Body of pancreas (tissue), 4 donors: ENCODE data around the gene KLF7. TPM values are rescaled to one million over a fixed set of nuclear protein-coding genes. Genes with fewer than 3 reads are reported as not detected.

Source experiments
- ATAC-seq: fragments of 150-250 bp; one replicate; pipeline ENCODE4 v1.9.1; 2016
- DNase-seq, 4 donors: peaks; one replicate each; pipeline ENCODE4 v3.0.0-alpha.2; 2019
- H3K27ac ChIP-seq, 4 donors: fragments of 200-600 bp; sonication (generic); 1 replicate in 3 of 4; 2 replicates in 1 of 4; pipeline versions ENCODE4 v1.5.1 to v1.6.1; 2016 to 2019; ENCODE audit warnings: mild to moderate bottlenecking in 1 of 4, mixed read lengths in 1 of 4, moderate library complexity in 1 of 4
- H3K27me3 ChIP-seq, 2 donors: fragments of 200-600 bp; sonication (generic); one replicate each; pipeline ENCODE4 v1.6.0; 2016; ENCODE audit warnings: mild to moderate bottlenecking in 1 of 2
- H3K36me3 ChIP-seq, 2 donors: fragments of 200-600 bp; sonication (generic); replicated peaks in 1 of 2; 2 replicates each; pipeline ENCODE4 v1.5.1; 2016; ENCODE audit warnings: low read depth in 2 of 2; ENCODE audit not compliant: insufficient read depth in 1 of 2
- H3K4me1 ChIP-seq: fragments of 200-600 bp; sonication (generic); one replicate; pipeline ENCODE4 v1.6.0; 2016
- H3K4me3 ChIP-seq, 2 donors: fragments of 200-600 bp; sonication (generic); 1 replicate in 1 of 2; 2 replicates in 1 of 2; pipeline ENCODE4 v1.5.1; 2016 to 2019
- H3K9me3 ChIP-seq, 3 donors: fragments of 200-600 bp; sonication (generic); 1 replicate in 2 of 3; 2 replicates in 1 of 3; pipeline ENCODE4 v1.5.1; 2016
- POLR2A ChIP-seq, 3 donors: fragments of 450-650 bp; IDR thresholded peaks; one replicate each; pipeline ENCODE4 v1.6.1; 2016; ENCODE audit warnings: antibody characterized with exemption in 3 of 3, mild to moderate bottlenecking in 2 of 3
- WGBS, 2 donors: methylation state at CpG; one replicate each; pipeline ENCODE4 v1.1.5; 2017; 5-methylcytosine and 5-hydroxymethylcytosine counted together
- intact Hi-C: fragments of 100-400 bp; cut with DNase I; formaldehyde crosslinking; loops from one replicate; pipeline ENCODE4 v1.15.1; 2023
- total RNA-seq, 2 donors: library from RNA; depleted of rRNA; stranded (reverse); fragments of >200 nt; gene quantifications; one replicate each; pipeline ENCODE4 v1.1.0, GENCODE V29; 2016
- TF ChIP-seq, protein P1 (sequence below), 7 experiments: fragments of 450-650 bp in 4 of 7; fragments of 200-600 bp in 3 of 7; sonication (generic) in 3 of 7; IDR thresholded peaks; one replicate each; pipeline ENCODE4 v1.5.1; 2016 to 2019; ENCODE audit warnings: antibody characterized with exemption in 7 of 7

KLF7 gene
- total RNA-seq, 2 donors from 2014 or later = 4.6 to 9.3 TPM

DNA sequence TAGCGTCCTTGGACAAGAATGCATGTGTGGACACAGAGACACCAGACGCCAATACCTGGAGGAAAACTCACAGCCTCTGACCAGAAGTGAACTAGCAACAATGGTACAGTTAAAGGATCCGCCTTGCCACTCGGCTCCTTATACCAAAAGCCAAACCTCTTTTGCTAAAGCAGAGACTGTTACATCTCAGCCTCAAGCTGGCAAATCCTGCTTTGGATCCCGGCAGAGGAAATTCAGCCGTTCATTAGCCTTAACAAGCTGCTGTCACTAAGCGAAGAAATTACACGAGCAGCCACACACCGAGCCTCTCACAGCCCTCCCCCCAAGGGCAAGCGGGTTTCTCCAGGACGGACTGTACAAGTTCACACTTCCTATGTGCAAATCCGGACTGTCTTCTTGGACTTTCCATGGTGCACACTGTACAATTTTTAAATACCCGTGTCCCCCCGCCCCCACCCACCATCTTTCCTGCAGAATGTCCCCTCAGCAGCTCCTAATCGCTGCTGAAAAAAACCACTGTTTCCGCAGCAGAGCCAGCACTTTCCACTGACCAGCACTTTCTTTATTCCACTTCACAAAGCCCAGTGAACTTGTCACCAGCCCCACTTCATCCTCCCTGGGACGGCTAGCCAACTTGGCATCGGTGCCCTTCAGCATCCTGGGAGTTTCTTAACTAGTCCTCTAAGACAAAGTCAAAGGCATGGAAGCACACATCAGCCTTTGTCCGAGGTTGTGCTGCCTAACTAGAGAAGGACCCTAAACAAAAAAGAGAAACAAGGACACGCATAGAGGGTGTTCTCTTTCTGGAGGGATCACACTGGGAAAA lies 1.5 kb downstream of the KLF7 start:
- TF ChIP-seq, protein P1, sequence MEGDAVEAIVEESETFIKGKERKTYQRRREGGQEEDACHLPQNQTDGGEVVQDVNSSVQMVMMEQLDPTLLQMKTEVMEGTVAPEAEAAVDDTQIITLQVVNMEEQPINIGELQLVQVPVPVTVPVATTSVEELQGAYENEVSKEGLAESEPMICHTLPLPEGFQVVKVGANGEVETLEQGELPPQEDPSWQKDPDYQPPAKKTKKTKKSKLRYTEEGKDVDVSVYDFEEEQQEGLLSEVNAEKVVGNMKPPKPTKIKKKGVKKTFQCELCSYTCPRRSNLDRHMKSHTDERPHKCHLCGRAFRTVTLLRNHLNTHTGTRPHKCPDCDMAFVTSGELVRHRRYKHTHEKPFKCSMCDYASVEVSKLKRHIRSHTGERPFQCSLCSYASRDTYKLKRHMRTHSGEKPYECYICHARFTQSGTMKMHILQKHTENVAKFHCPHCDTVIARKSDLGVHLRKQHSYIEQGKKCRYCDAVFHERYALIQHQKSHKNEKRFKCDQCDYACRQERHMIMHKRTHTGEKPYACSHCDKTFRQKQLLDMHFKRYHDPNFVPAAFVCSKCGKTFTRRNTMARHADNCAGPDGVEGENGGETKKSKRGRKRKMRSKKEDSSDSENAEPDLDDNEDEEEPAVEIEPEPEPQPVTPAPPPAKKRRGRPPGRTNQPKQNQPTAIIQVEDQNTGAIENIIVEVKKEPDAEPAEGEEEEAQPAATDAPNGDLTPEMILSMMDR (IDR thresholded peaks at IDR 0.05) = no peak
- TF ChIP-seq POLR2A (IDR thresholded peaks at IDR 0.05) = peak in 1 of 3 donors; percentile 39

DNA sequence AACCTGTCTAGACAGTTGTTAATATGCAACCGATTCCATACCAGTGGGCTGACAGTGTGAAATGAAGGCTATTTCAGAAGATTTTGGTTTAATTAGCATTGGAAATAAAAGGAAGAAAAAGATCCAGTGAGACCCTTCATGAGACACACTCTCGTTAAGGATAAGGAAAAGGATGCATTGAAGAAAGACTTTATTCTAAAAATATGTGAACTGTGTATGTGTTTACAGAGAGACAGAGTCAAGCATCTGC lies 2.1 kb downstream of the KLF7 start:
- no peak overlapping the region for H3K4me3 ChIP-seq
- H3K4me1 ChIP-seq = peaks cover 30% of the 10 kb centered on the region
- TF ChIP-seq, protein P1 (IDR thresholded peaks at IDR 0.05) = no peak
- no peak for TF ChIP-seq POLR2A (IDR thresholded peaks at IDR 0.05)
- ATAC-seq (no peak), DNase-seq (no peak)
- no peaks in the 10 kb centered on the region for H3K27me3 ChIP-seq
- H3K36me3 ChIP-seq = no peaks in the 10 kb centered on the region
- no peaks in the 10 kb centered on the region for H3K9me3 ChIP-seq
- intact Hi-C loops = no loop called here
- 5 to 6% methylated on average over 2 of the region's 2 CpGs for WGBS, 2 donors
- H3K27ac ChIP-seq = peak overlapping the region; percentile 99 to 100 (median 100)

More for the DNA sequence above, 1.5 kb downstream of the KLF7 start:
- no peak overlapping the region for H3K4me3 ChIP-seq
- peaks cover 30% of the 10 kb centered on the region for H3K4me1 ChIP-seq
- intact Hi-C loops = no loop called here
- no peaks in the 10 kb centered on the region for H3K9me3 ChIP-seq
- 1 to 2% methylated on average over 20 of the region's 20 CpGs for whole genome bisulfite sequencing, 2 donors
- no peaks in the 10 kb centered on the region for H3K36me3 ChIP-seq
- H3K27ac ChIP-seq = peak overlapping the region; percentile 99 to 100 (median 100)
- peak; percentile 36 to 73 (median 58) for DNase-seq
- ATAC-seq = no peak
- H3K27me3 ChIP-seq = no peaks in the 10 kb centered on the region

DNA sequence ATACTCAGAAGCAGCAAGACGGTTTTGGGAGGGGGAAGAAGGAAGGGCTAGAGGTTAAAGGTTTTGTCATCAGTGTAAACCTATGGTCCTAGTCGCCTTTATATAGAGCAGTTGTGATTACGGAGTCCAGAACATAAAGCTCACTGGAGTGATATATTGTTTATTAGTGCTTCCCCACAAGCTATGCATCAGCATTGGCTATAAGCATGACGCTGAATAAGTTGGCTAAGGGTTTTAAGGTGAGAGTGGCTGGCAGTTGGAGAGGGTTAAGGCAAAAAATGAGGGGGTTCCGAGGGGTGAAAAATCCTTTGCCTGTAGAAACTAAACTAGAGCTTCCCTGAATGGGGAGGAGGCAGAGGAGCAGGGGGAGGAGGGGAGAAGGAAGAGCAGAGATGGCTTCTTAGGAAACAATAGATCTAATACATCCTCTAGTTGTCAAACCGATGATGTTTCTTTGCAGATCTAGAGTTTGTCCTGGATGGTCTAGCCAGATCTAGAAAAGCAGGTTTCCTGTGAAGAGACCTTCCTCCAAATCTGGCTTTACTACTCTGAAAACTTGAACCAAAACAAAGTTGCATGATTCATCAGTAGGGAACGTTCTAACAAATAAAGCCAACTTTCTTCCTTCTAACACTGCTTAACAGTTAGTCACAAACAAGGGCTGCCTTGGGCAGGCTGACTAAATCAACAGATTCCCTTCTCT lies 2.5 kb downstream of the KLF7 start:
- TF ChIP-seq POLR2A (IDR thresholded peaks at IDR 0.05) = peak in 1 of 3 donors; percentile 39
- TF ChIP-seq, protein P1 (IDR thresholded peaks at IDR 0.05) = no peak
- Histone ChIP-seq H3K27ac (peak overlapping the region; percentile 99 to 100 (median 100)), H3K9me3 (no peaks in the 10 kb centered on the region), H3K27me3 (no peaks in the 10 kb centered on the region), H3K4me3 (no peak overlapping the region), H3K36me3 (no peaks in the 10 kb centered on the region), H3K4me1 (peaks cover 30% of the 10 kb centered on the region)
- intact Hi-C loops = no loop called here
- WGBS, 2 donors = 31 to 44% methylated on average over 7 of the region's 7 CpGs
- peak; percentile 15 for ATAC-seq
- DNase-seq = peak; percentile 34 to 65 (median 50)

DNA sequence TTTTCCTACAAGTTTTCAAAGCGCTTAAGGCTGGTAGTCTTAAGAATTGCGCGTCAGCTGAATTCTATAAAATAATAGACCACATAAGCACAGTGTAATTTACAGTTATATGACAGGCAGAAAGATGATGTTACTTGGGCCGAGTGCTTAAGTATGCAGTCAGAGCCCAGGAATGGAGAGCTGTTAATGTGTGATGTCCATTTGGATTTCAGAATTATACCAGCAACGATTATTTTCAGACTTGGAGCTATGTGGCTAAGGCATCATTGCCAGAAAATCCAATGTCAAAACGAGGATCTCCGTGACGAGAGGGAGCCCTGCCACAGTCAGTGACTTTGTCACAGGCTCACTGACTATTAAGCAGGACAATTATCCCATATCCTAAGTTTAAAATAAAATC lies 3.4 kb downstream of the KLF7 start:
- Histone ChIP-seq H3K4me3 (no peak overlapping the region), H3K4me1 (peaks cover 29% of the 10 kb centered on the region), H3K27me3 (no peaks in the 10 kb centered on the region), H3K9me3 (no peaks in the 10 kb centered on the region), H3K27ac (peak overlapping the region in 3 of 4 donors; percentile 99 to 100 (median 99)), H3K36me3 (no peaks in the 10 kb centered on the region)
- ATAC-seq (no peak), DNase-seq (no peak)
- intact Hi-C loops = no loop called here
- 64 to 81% methylated on average over 8 of the region's 8 CpGs for WGBS, 2 donors
- TF ChIP-seq POLR2A (IDR thresholded peaks at IDR 0.05) = no peak
- TF ChIP-seq, protein P1 (IDR thresholded peaks at IDR 0.05) = no peak
